ENCODE results near the gene IL4I1.

- TF ChIP-seq ZNF274 (IDR thresholded peaks at IDR 0.05; ENCODE audit: low read depth, low read length) = no peak
- no peak for TF ChIP-seq YY1 (IDR thresholded peaks at IDR 0.05; ENCODE audit: insufficient read depth, insufficient read length)
Measured at GRCh38 chr19:49894879-49895565, 1.7 kb downstream of the IL4I1 start.
